Measurements from ENCODE around the gene SETBP1.

GRCh38 chr18:44731530-44732237 lies 51.0 kb downstream of the SETBP1 start:
- TF ChIP-seq ZNF232 (CRISPR knock-in tag; IDR thresholded peaks at IDR 0.05; ENCODE audit: borderline replicate concordance) (no peak), ZBTB7A (CRISPR knock-in tag; IDR thresholded peaks at IDR 0.05) (no peak), SMC3 (IDR thresholded peaks at IDR 0.05; ENCODE audit: low read length) (no peak), PRDM10 (CRISPR knock-in tag; IDR thresholded peaks at IDR 0.05; ENCODE audit: low read depth) (no peak), MTF1 (CRISPR knock-in tag; IDR thresholded peaks at IDR 0.05) (no peak), ZNF121 (CRISPR knock-in tag; IDR thresholded peaks at IDR 0.05) (no peak), CTCF (CRISPR knock-in tag; IDR thresholded peaks at IDR 0.05) (no peak), MYNN (CRISPR knock-in tag; IDR thresholded peaks at IDR 0.05; ENCODE audit: low read depth) (no peak), RFXAP (CRISPR knock-in tag; IDR thresholded peaks at IDR 0.05; ENCODE audit: borderline replicate concordance) (no peak), FOXA1 (IDR thresholded peaks at IDR 0.05) (no peak), FOXA1 (CRISPR knock-in tag; IDR thresholded peaks at IDR 0.05) (no peak), EZH2 (conservative IDR thresholded peaks at IDR 0.05; ENCODE audit: low read depth, low read length) (no peak)
- TF ChIP-seq, protein P1, sequence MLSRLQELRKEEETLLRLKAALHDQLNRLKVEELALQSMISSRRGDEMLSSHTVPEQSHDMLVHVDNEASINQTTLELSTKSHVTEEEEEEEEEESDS (CRISPR knock-in tag; IDR thresholded peaks at IDR 0.05; ENCODE audit: borderline replicate concordance), result no peak
